ENCODE data around the gene KCNN3.

GRCh38 chr1:154666051-154666790 lies 203.9 kb downstream of the KCNN3 start:
- TF ChIP-seq CTCF (conservative IDR thresholded peaks at IDR 0.05; ENCODE audit: low read depth, low read length), result no peak
- no peak for TF ChIP-seq EZH2 (IDR thresholded peaks at IDR 0.05; ENCODE audit: borderline replicate concordance, low read depth, low read length, poor library complexity, severe bottlenecking)
